Thyroid gland (tissue), 4 donors: Measurements from ENCODE around the gene TIMM17B. TPM values are rescaled to one million over a fixed set of nuclear protein-coding genes. Genes with fewer than 3 reads are reported as not detected.

Experiments
- DNase-seq, 2 donors: peaks; one replicate each; pipeline ENCODE4 v3.0.0-alpha.2; 2019
- H3K27ac ChIP-seq, 3 donors: fragments of 200-600 bp; sonication (generic); 1 replicate in 2 of 3; 2 replicates in 1 of 3; pipeline ENCODE4 v1.5.1; 2016 to 2019; ENCODE audit warnings: mild to moderate bottlenecking in 1 of 3, moderate library complexity in 1 of 3
- H3K27me3 ChIP-seq: fragments of 200-600 bp; sonication (generic); one replicate; pipeline ENCODE4 v1.5.1; 2019
- H3K36me3 ChIP-seq, 2 donors: fragments of 200-600 bp; sonication (generic); one replicate each; pipeline ENCODE4 v1.5.1; 2016 to 2019
- H3K4me1 ChIP-seq, 2 donors: fragments of 200-600 bp; sonication (generic); one replicate each; pipeline ENCODE4 v1.5.1; 2017 to 2019
- H3K4me3 ChIP-seq, 3 donors: fragments of 200-600 bp; sonication (generic); replicated peaks in 1 of 3; 1 replicate in 2 of 3; 2 replicates in 1 of 3; pipeline ENCODE4 v1.5.1; 2016; ENCODE audit warnings: mild to moderate bottlenecking in 1 of 3
- H3K9me3 ChIP-seq: fragments of 200-600 bp; sonication (generic); one replicate; pipeline ENCODE4 v1.5.1; 2017
- POLR2A ChIP-seq, 2 donors: fragments of 450-650 bp; IDR thresholded peaks; one replicate each; pipeline ENCODE4 v1.6.1; 2017; ENCODE audit warnings: antibody characterized with exemption in 2 of 2, mild to moderate bottlenecking in 2 of 2, moderate library complexity in 1 of 2
- WGBS, 2 donors: methylation state at CpG; one replicate each; pipeline ENCODE4 v1.1.5; 2017; 5-methylcytosine and 5-hydroxymethylcytosine counted together
- intact Hi-C: fragments of 100-400 bp; cut with DNase I; formaldehyde crosslinking; loops from one replicate; pipeline ENCODE4 v1.15.1; 2023
- total RNA-seq, 4 donors: library from RNA; depleted of rRNA; stranded (reverse); fragments of >200 nt; gene quantifications; one replicate each; pipeline ENCODE4 v1.2.3, GENCODE V29; 2016
- TF ChIP-seq, protein P1 (sequence below), 6 experiments: fragments of 200-600 bp in 3 of 6; fragments of 450-650 bp in 3 of 6; sonication (generic) in 3 of 6; IDR thresholded peaks; one replicate each; pipeline ENCODE4 v1.5.1; 2016 to 2019; ENCODE audit warnings: antibody characterized with exemption in 6 of 6, mild to moderate bottlenecking in 2 of 6, inconsistent platforms in 1 of 6, moderate library complexity in 1 of 6

Gene TIMM17B
- total RNA-seq, 4 donors from 2014 or later, result 34.3 to 53.1 (median 41.2) TPM

DNA sequence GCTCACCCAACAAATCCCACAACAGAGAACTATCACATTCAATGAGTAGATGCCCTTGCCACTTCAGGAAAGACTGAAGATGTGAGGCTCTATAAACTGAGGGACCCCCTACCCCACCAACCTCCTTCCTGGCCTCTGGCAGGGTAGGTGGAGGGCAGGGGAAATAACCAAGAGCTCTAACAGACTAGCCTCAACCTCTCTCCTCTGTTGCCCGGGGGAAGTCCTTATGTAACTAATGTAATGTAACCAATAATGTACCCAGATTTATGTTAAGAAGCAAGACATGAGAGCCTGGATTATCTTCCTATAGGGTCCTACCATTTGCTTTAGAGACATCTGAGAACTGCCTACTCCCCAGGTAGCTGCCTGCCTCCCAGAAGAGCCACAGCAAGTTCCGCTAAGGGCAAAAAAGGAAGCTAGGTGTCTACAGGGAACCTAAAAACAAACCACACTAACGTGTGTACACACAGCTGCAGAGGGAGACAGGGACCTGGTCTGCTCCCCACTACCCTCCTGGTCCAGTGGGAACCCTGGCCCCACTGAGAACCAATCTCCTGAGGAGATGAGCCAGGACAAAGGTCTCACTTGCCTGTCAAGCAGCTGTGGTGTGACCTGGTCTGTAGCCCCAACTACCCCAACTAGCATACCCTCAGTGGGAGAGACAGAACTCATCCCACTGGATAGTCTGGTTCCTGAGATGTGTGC lies 42.1 kb upstream of the TIMM17B start:
- no peak overlapping the region for H3K27ac ChIP-seq
- H3K4me1 ChIP-seq, result no peaks in the 10 kb centered on the region
- H3K27me3 ChIP-seq, result no peaks in the 10 kb centered on the region
- no peak overlapping the region for H3K4me3 ChIP-seq
- WGBS, 2 donors, result 87 to 94% methylated on average over 3 of the region's 3 CpGs
- H3K36me3 ChIP-seq, result peaks cover 0 to 2% of the 10 kb centered on the region in 2 donors
- TF ChIP-seq POLR2A (IDR thresholded peaks at IDR 0.05), result no peak
- TF ChIP-seq, protein P1, sequence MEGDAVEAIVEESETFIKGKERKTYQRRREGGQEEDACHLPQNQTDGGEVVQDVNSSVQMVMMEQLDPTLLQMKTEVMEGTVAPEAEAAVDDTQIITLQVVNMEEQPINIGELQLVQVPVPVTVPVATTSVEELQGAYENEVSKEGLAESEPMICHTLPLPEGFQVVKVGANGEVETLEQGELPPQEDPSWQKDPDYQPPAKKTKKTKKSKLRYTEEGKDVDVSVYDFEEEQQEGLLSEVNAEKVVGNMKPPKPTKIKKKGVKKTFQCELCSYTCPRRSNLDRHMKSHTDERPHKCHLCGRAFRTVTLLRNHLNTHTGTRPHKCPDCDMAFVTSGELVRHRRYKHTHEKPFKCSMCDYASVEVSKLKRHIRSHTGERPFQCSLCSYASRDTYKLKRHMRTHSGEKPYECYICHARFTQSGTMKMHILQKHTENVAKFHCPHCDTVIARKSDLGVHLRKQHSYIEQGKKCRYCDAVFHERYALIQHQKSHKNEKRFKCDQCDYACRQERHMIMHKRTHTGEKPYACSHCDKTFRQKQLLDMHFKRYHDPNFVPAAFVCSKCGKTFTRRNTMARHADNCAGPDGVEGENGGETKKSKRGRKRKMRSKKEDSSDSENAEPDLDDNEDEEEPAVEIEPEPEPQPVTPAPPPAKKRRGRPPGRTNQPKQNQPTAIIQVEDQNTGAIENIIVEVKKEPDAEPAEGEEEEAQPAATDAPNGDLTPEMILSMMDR (IDR thresholded peaks at IDR 0.05), result no peak
- intact Hi-C loops, result no loop called here
- H3K9me3 ChIP-seq, result no peaks in the 10 kb centered on the region
- no peak for DNase-seq

DNA sequence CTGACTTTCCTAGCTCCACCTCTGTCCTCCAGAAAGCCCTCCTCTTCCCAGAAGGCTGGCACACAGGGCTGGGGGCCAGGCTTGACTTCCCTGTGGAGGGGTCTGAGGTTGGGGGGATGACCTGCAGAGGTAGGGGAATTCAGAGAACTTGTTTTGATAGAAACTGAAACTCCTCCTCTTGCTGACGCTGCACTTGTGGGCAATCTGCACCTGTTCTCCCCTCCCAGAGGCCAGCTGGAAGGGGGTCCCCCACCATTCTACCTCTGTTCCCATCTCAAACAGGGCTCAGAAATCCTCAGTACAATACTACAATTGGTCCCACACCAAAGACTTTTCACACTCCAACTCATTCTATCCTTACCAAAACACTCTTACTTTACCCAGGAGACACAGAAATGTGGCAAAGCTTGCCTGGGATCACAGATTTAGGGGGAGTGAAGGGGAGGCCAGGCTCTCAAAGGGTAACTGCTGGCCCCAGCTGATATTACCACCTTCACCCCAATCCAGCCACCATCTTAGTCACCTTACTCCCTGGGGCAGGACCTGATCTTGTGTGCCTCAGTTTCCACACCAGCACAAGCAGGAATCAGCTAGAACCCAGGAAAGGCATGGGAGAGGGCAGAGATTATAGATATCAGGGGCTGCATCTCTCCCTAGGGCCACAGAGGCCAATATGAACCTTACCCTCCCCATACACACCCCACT lies 41.3 kb upstream of the TIMM17B start:
- intact Hi-C loops, result no loop called here
- no peak for DNase-seq
- TF ChIP-seq, protein P1 (IDR thresholded peaks at IDR 0.05), result no peak
- TF ChIP-seq POLR2A (IDR thresholded peaks at IDR 0.05), result no peak
- no peak overlapping the region for H3K4me3 ChIP-seq
- H3K27me3 ChIP-seq, result no peaks in the 10 kb centered on the region
- no peaks in the 10 kb centered on the region for H3K9me3 ChIP-seq
- H3K27ac ChIP-seq, result no peak overlapping the region
- H3K4me1 ChIP-seq, result no peaks in the 10 kb centered on the region
- peaks cover 0 to 10% of the 10 kb centered on the region in 2 donors for H3K36me3 ChIP-seq
- 62% methylated on average over 1 of the region's 1 CpG; no CpG with 5 or more reads in 1 of the 2 donors for WGBS, 2 donors

GRCh38 chrX:48937054-48937907 lies 39.7 kb upstream of the TIMM17B start:
- Histone ChIP-seq H3K27ac (no peak overlapping the region), H3K27me3 (no peaks in the 10 kb centered on the region), H3K36me3 (peaks cover 0 to 17% of the 10 kb centered on the region in 2 donors), H3K9me3 (no peaks in the 10 kb centered on the region), H3K4me1 (no peaks in the 10 kb centered on the region), H3K4me3 (no peak overlapping the region)
- 48 to 54% methylated on average over 4 of the region's 9 CpGs for WGBS, 2 donors
- DNase-seq, result peak; percentile 8 to 10
- intact Hi-C loops, result no loop called here
- TF ChIP-seq POLR2A (IDR thresholded peaks at IDR 0.05), result no peak
- TF ChIP-seq, protein P1 (IDR thresholded peaks at IDR 0.05), result no peak

GRCh38 chrX:48936429-48937053 lies 39.0 kb upstream of the TIMM17B start:
- no peaks in the 10 kb centered on the region for H3K9me3 ChIP-seq
- WGBS, 2 donors, result 90 to 95% methylated on average over 6 to 8 of the region's 8 CpGs
- H3K27me3 ChIP-seq, result no peaks in the 10 kb centered on the region
- DNase-seq, result no peak
- H3K36me3 ChIP-seq, result peaks cover 0 to 17% of the 10 kb centered on the region in 2 donors
- no peak overlapping the region for H3K4me3 ChIP-seq
- no peaks in the 10 kb centered on the region for H3K4me1 ChIP-seq
- TF ChIP-seq, protein P1 (IDR thresholded peaks at IDR 0.05), result no peak
- TF ChIP-seq POLR2A (IDR thresholded peaks at IDR 0.05), result no peak
- intact Hi-C loops, result no loop called here
- H3K27ac ChIP-seq, result no peak overlapping the region
